Hepatocyte (in vitro differentiated cells): ENCODE measurements around the gene CEBPG.

Source experiments
- EZH2 ChIP-seq: fragments of 200-600 bp; sonication (generic); IDR thresholded peaks from 2 replicates; pipeline ENCODE4 v1.6.1; 2016; ENCODE audit warnings: antibody characterized with exemption, mild to moderate bottlenecking, borderline replicate concordance
- EZH2phosphoT487 ChIP-seq: fragments of 200-600 bp; sonication (generic); IDR thresholded peaks from one replicate; pipeline ENCODE4 v1.6.1; 2018; ENCODE audit warnings: antibody characterized with exemption, mild to moderate bottlenecking, low read depth, moderate library complexity; ENCODE audit not compliant: unreplicated experiment, severe bottlenecking
- TF ChIP-seq, protein P1 (sequence below): fragments of 200-600 bp; sonication (generic); IDR thresholded peaks from 2 replicates; pipeline ENCODE4 v1.5.1; 2016; ENCODE audit warnings: antibody characterized with exemption, mild to moderate bottlenecking; ENCODE audit not compliant: poor library complexity

DNA sequence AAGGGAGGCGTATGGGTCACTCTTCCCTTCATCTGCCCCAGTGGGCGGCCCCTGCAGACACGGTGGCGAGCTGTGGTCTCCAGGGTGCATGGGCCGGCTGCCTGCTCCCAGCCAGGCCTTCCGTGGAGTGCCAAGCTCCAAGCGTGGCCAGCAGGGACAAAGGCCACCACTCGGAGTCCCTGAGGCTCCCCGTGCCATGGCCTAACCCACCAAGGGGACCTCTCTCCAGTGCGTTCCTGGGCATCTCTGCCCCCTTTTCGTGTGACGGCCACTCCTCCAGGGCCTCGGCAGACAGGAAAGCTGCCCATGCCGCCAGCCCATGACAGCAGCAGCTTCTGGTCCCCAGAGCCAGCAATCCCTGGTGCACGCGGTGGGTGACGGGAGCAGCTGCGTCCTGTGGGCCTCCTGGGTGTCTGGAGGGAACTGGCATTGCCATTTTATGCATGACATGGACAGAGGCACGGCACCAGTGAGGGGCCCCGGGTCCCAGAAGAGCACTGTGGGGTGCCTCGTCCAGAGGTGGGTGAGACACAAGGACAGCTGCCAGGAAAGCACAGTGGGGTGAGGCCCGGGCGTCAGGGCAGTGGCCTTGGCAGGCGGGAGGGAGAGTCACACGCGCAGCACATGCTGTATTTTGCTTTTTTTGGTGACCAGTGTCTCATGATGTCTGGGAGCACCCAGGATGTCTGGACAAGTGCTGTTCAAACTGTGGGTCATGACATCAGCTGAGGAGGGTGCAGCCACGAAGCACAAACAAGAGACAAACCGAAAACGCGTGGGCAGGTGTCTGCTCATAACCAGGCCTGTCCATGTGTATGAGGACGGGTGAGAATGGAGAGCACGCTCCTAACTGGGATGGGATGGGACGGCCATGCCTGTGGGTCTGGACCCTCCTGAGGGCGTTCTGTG is 32.3 kb downstream of the CEBPG start:
- TF ChIP-seq EZH2: no peak
- TF ChIP-seq, protein P1, sequence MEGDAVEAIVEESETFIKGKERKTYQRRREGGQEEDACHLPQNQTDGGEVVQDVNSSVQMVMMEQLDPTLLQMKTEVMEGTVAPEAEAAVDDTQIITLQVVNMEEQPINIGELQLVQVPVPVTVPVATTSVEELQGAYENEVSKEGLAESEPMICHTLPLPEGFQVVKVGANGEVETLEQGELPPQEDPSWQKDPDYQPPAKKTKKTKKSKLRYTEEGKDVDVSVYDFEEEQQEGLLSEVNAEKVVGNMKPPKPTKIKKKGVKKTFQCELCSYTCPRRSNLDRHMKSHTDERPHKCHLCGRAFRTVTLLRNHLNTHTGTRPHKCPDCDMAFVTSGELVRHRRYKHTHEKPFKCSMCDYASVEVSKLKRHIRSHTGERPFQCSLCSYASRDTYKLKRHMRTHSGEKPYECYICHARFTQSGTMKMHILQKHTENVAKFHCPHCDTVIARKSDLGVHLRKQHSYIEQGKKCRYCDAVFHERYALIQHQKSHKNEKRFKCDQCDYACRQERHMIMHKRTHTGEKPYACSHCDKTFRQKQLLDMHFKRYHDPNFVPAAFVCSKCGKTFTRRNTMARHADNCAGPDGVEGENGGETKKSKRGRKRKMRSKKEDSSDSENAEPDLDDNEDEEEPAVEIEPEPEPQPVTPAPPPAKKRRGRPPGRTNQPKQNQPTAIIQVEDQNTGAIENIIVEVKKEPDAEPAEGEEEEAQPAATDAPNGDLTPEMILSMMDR: no peak
- no peak for TF ChIP-seq EZH2phosphoT487
